Measurements from ENCODE around the gene RPH3AL.

The RPH3AL gene

DNA sequence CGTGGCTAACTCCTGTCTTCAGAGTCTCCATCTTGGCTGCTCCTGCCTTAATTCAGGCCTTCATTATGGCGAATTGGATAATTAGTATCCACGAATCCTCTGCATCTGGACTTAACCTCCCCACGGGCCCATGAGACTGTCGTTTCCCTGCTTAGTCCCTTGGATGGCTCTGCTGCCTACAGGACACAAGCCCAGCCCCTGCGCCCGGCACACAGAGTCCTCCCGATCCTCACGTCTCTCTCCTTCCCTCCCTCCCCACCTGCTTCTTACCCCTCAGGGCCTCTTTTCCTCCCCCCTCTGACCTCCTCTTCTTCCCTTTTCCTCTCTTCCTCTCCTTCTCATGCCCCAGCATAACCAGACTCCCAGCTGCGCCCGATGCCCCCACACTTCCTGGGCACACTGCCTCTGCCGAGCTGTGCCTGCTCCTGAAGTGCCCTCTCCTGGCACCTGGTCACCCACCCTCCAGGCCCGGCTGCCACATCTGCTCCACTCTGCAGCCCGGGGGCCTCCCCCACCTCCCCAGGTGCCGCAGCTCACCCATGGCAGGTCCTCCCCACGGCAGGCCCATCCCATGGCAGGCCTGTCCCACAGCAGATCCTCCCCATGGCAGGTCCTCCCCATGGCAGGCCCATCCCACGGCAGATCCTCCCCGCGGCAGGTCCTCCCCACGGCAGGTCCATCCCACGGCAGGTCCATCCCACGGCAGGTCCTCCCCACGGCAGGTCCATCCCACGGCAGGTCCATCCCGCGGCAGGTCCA is 45.9 kb downstream of the RPH3AL start:
- Histone ChIP-seq H3K4me3 (ENCODE audit: low read depth, low read length) (no peak overlapping the region), H3K36me3 (replicated peaks) (no peaks in the 10 kb centered on the region), H3K27ac (no peak overlapping the region), H3K27me3 (replicated peaks) (peaks cover 2% of the 10 kb centered on the region)
- DNase-seq, result no peak
- TF ChIP-seq, protein P1, sequence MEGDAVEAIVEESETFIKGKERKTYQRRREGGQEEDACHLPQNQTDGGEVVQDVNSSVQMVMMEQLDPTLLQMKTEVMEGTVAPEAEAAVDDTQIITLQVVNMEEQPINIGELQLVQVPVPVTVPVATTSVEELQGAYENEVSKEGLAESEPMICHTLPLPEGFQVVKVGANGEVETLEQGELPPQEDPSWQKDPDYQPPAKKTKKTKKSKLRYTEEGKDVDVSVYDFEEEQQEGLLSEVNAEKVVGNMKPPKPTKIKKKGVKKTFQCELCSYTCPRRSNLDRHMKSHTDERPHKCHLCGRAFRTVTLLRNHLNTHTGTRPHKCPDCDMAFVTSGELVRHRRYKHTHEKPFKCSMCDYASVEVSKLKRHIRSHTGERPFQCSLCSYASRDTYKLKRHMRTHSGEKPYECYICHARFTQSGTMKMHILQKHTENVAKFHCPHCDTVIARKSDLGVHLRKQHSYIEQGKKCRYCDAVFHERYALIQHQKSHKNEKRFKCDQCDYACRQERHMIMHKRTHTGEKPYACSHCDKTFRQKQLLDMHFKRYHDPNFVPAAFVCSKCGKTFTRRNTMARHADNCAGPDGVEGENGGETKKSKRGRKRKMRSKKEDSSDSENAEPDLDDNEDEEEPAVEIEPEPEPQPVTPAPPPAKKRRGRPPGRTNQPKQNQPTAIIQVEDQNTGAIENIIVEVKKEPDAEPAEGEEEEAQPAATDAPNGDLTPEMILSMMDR (IDR thresholded peaks at IDR 0.05; ENCODE audit: low read depth, low read length, missing control alignments), result no peak
- in situ Hi-C loops (cut with HindIII; ENCODE audit: low pct_ligation_motif_present, low sequenced_read_pairs), result no loop called here

DNA sequence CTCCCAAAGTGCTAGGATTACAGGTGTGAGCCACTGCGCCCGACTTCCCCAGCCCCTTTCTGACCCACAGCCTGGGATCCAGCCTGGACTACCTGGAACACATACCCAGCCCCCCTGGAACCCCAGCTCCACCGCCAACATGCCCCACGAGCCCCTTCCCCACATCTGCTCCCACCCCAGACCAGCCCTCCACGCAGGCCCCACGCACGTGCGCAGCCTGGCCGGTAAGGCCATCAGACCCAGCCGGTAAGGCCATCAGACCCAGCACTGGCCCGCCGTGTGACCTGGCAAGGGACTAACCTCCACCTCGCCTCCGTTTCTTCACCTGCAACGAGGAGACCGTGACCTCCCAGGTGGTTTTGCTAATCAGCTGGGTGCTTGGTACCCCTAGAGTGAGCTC is 46.5 kb downstream of the RPH3AL start:
- H3K27me3 ChIP-seq (replicated peaks), result peaks cover 2% of the 10 kb centered on the region

DNA sequence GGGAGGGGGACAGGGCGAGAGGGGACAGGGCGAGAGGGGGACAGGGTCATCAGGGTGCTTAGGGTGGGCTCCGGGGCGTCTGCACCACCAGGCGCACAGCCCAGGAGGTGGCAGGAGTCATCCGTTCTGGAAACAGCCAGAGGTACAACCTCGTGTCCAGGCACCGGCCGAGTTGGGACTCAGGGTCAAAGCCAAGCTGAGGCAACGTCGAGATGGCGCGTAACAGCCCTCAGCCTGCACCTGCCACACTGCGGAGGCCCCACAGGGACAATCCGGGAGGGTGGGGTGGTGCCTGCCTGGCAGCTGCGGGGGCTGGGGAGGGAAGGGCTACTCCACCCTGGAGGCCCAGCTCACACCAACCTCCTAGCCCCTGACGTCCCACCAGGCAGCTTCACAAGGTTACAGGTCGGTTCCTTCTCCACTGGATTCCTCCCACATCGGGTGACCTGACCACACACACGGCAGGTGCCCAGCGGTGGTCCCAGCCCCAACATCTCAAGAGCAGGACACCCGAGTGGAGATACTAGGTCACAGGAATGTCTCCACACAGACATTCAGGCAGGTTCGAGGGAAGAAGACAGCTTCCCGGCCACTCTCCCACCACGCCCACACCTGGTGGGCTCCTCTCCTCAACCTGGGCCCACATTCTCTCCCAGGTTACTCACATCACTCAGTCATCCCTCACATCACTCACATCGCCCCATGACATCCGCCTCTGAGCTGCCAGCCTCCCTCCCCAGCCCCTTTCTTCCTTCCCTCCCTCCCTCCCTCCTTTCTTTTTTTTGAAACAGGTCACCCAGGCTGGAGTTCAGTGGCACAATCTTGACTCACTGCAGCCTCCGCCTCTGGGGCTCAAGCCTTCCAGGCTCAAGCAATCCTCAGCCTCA is 47.3 kb downstream of the RPH3AL start:
- TF ChIP-seq, protein P1 (IDR thresholded peaks at IDR 0.05; ENCODE audit: low read depth, low read length, missing control alignments), result no peak
- H3K27ac ChIP-seq, result no peak overlapping the region
- no peak overlapping the region for H3K4me3 ChIP-seq (ENCODE audit: low read depth, low read length)
- no peak for DNase-seq
- in situ Hi-C loops (cut with HindIII; ENCODE audit: low pct_ligation_motif_present, low sequenced_read_pairs), result no loop called here
- peaks cover 2% of the 10 kb centered on the region for H3K27me3 ChIP-seq (replicated peaks)
- no peaks in the 10 kb centered on the region for H3K36me3 ChIP-seq (replicated peaks)

More for the DNA sequence above, 46.5 kb downstream of the RPH3AL start:
- no peak overlapping the region for H3K27ac ChIP-seq
- no peak overlapping the region for H3K4me3 ChIP-seq (ENCODE audit: low read depth, low read length)
- in situ Hi-C loops (cut with HindIII; ENCODE audit: low pct_ligation_motif_present, low sequenced_read_pairs), result no loop called here
- no peak for DNase-seq
- TF ChIP-seq, protein P1 (IDR thresholded peaks at IDR 0.05; ENCODE audit: low read depth, low read length, missing control alignments), result no peak
- H3K36me3 ChIP-seq (replicated peaks), result no peaks in the 10 kb centered on the region

DNA sequence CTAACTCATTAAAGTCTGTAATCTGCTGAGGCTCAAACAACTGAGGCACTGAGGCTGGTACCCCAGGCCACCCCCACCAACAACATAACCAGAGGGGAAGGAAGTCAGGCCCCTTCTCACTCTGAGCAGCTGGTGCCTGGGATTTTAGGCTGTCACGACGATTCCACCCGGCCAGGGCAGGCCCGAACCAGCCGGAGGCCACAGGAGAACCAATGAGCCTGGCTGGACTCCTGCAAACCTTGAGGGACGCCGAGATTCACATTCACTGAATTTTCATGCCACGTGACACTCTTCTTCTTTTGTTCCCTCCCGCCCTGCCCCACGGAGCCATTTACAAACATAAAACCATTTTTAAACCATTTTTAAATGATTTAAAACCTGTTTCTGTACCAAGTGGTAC is 48.1 kb downstream of the RPH3AL start:
- peaks cover 2% of the 10 kb centered on the region for H3K27me3 ChIP-seq (replicated peaks)

DNA sequence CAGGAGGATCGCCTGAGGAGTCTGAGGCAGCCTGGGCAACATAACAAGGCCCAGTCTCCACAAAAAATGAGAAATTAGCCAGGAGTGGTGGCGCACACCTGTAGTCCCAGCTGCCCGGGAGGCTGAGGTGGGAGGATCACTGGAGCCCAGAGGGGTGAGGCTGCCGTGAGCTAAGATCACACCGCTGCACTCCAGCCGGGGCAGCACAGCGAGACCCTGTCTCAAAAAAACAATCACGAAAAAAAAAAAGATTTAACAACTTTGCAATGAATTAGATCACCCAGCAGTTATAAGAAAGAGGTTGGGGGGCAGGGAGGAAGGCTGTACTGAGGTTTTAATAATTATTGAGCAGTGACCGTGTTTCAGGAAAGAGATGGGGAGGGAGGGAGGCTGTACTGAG is 49.4 kb downstream of the RPH3AL start:
- TF ChIP-seq, protein P1 (IDR thresholded peaks at IDR 0.05; ENCODE audit: low read depth, low read length, missing control alignments), result no peak
- no peak overlapping the region for H3K4me3 ChIP-seq (ENCODE audit: low read depth, low read length)
- DNase-seq, result no peak
- peaks cover 3% of the 10 kb centered on the region for H3K27me3 ChIP-seq (replicated peaks)
- no peak overlapping the region for H3K27ac ChIP-seq
- in situ Hi-C loops (cut with HindIII; ENCODE audit: low pct_ligation_motif_present, low sequenced_read_pairs), result no loop called here
- H3K36me3 ChIP-seq (replicated peaks), result no peaks in the 10 kb centered on the region

More for the DNA sequence above, 48.1 kb downstream of the RPH3AL start:
- DNase-seq, result no peak
- H3K27ac ChIP-seq, result no peak overlapping the region
- H3K4me3 ChIP-seq (ENCODE audit: low read depth, low read length), result no peak overlapping the region
- TF ChIP-seq, protein P1 (IDR thresholded peaks at IDR 0.05; ENCODE audit: low read depth, low read length, missing control alignments), result no peak
- no peaks in the 10 kb centered on the region for H3K36me3 ChIP-seq (replicated peaks)
- in situ Hi-C loops (cut with HindIII; ENCODE audit: low pct_ligation_motif_present, low sequenced_read_pairs), result no loop called here

Measured in brain microvascular endothelial cell (primary cell).